A549 (cell line): ENCODE results near the gene AK8. TPM values are rescaled to one million over a fixed set of nuclear protein-coding genes. Genes with fewer than 3 reads are reported as not detected.
A peak's percentile ranks its signal among the peaks of the same experiment; 100 is the strongest.

Experiments
- ATAC-seq, 2 experiments: fragments of 200-7000 bp in 1 of 2; fragments of >200 bp in 1 of 2; cut with Nextera tagmentation in 1 of 2; cut with Tn5 transposase in 1 of 2; 3 replicates each; pipeline versions ENCODE4 v1.8.0 to v1.9.1; 2018 to 2020; ENCODE audit warnings: mild to moderate bottlenecking in 1 of 2, moderate library complexity in 1 of 2
- CTCF ChIA-PET: fragments of 300-600 bp; sonication (Branson Sonifier 250); formaldehyde crosslinking; extraction: SDS; loops from one replicate; lab custom pipeline; 2021; ENCODE audit warnings: antibody characterized with exemption, inconsistent platforms; lab: Yijun Ruan, JAX
- POLR2A ChIA-PET: fragments of 350-600 bp; formaldehyde crosslinking; extraction: SDS; loops from one replicate; lab custom pipeline; 2021; ENCODE audit warnings: antibody characterized with exemption, inconsistent platforms; lab: Yijun Ruan, JAX
- DNase-seq, 2 experiments: peaks; one replicate each; pipeline versions ENCODE4 v3.0.0 to v3.0.0-alpha.2; 2011 to 2016; ENCODE audit warnings: low read depth in 1 of 2, low spot score in 1 of 2
- FAIRE-seq: peaks from 2 replicates; lab custom pipeline; 2011; peaks lifted over from hg19 to GRCh38; lab: Jason Lieb, UNC
- H3K27ac ChIP-seq, 2 experiments: fragments of >200 bp; sonication (Bioruptor Twin); formaldehyde crosslinking; 3 replicates each; pipeline ENCODE4 v1.5.1; 2016 to 2017
- H3K4me1 ChIP-seq: fragments of >200 bp; sonication (Bioruptor Twin); formaldehyde crosslinking; 3 replicates; pipeline ENCODE4 v1.6.1; 2016
- H3K4me2 ChIP-seq: fragments of >200 bp; sonication (Bioruptor Twin); formaldehyde crosslinking; 3 replicates; pipeline ENCODE4 v1.6.1; 2016
- H3K4me3 ChIP-seq: fragments of >200 bp; sonication (Bioruptor Twin); formaldehyde crosslinking; 3 replicates; pipeline ENCODE4 v1.5.1; 2016
- H3K9me3 ChIP-seq: fragments of >200 bp; sonication (Bioruptor Twin); formaldehyde crosslinking; 3 replicates; pipeline ENCODE4 v1.6.1; 2016
- CBX2 ChIP-seq: fragments of 200-600 bp; sonication (generic); IDR thresholded peaks from 2 replicates; pipeline ENCODE4 v1.6.1; 2016; ENCODE audit warnings: low read depth, mild to moderate bottlenecking, borderline replicate concordance
- CEBPB ChIP-seq, 2 experiments: fragments of >200 bp in 1 of 2; sonication (Bioruptor Twin) in 1 of 2; formaldehyde crosslinking in 1 of 2; IDR thresholded peaks; 2 replicates each; pipeline ENCODE4 v1.6.1; 2012 to 2016
- EP300 ChIP-seq, 2 experiments: fragments of >200 bp; sonication (Bioruptor Twin); formaldehyde crosslinking; IDR thresholded peaks; 2 replicates in 1 of 2; 3 replicates in 1 of 2; pipeline ENCODE4 v1.6.1; 2016 to 2017
- FOSB ChIP-seq: fragments of 250-450 bp; sonication (Bioruptor Pico); IDR thresholded peaks from 2 replicates; pipeline ENCODE4 v1.5.0; 2020; ENCODE audit warnings: mild to moderate bottlenecking, moderate library complexity
- GATA3 ChIP-seq: IDR thresholded peaks from 2 replicates; pipeline ENCODE4 v1.6.1; 2012; ENCODE audit warnings: borderline replicate concordance
- HDAC2 ChIP-seq: fragments of 200-600 bp; sonication (generic); IDR thresholded peaks from 2 replicates; pipeline ENCODE4 v1.6.1; 2016
- HES2 ChIP-seq: fragments of >200 bp; sonication (Bioruptor Twin); formaldehyde crosslinking; IDR thresholded peaks from 2 replicates; pipeline ENCODE4 v1.6.1; 2016
- HEYL ChIP-seq: fragments of 250-450 bp; sonication (Bioruptor Pico); IDR thresholded peaks from 2 replicates; pipeline ENCODE4 v1.8.0; 2021; ENCODE audit warnings: mild to moderate bottlenecking, moderate library complexity
- HMGXB4 ChIP-seq: fragments of 250-450 bp; sonication (Bioruptor Pico); IDR thresholded peaks from 2 replicates; pipeline ENCODE4 v1.5.0; 2021; ENCODE audit warnings: mild to moderate bottlenecking, moderate library complexity, borderline replicate concordance
- HOXB13 ChIP-seq: fragments of 250-450 bp; sonication (Bioruptor Pico); IDR thresholded peaks from 2 replicates; pipeline ENCODE4 v1.5.0; 2020; ENCODE audit warnings: low read depth, mild to moderate bottlenecking, moderate library complexity
- JUN ChIP-seq, 2 experiments: fragments of >200 bp; sonication (Bioruptor Twin); formaldehyde crosslinking; IDR thresholded peaks; 2 replicates in 1 of 2; 3 replicates in 1 of 2; pipeline ENCODE4 v1.6.1; 2016 to 2017
- JUNB ChIP-seq: fragments of >200 bp; sonication (Bioruptor Twin); formaldehyde crosslinking; IDR thresholded peaks from 2 replicates; pipeline ENCODE4 v1.6.1; 2016
- MAX ChIP-seq: IDR thresholded peaks from 2 replicates; pipeline ENCODE4 v1.6.1; 2012
- MYC ChIP-seq: IDR thresholded peaks from 2 replicates; pipeline ENCODE4 v1.6.1; 2012; ENCODE audit warnings: mild to moderate bottlenecking, inconsistent platforms, low read length, improper control_type of control experiment, borderline replicate concordance
- PBX3 ChIP-seq: IDR thresholded peaks from 2 replicates; pipeline ENCODE4 v1.6.1; 2012
- POLR2A ChIP-seq: IDR thresholded peaks from 2 replicates; pipeline ENCODE4 v1.6.1; 2012; ENCODE audit warnings: mild to moderate bottlenecking, low read length
- POLR2AphosphoS2 ChIP-seq: conservative IDR thresholded peaks from 2 replicates; pipeline ENCODE4 v1.6.1; 2012; ENCODE audit warnings: low read length, improper control_type of control experiment, inconsistent platforms
- ZC3H11A ChIP-seq: fragments of 450-650 bp; IDR thresholded peaks from 2 replicates; pipeline ENCODE4 v1.6.1; 2014; ENCODE audit warnings: antibody characterized with exemption, mild to moderate bottlenecking
- WGBS: methylation state at CpG from one replicate; pipeline ENCODE4 v1.1.6; 2017; ENCODE audit errors: missing lambda C conversion rate; 5-methylcytosine and 5-hydroxymethylcytosine counted together
- polyA plus RNA-seq, 4 experiments: library from polyadenylated mRNA; depleted of rRNA in 3 of 4; stranded (reverse); fragments of >200 nt; fragmentation: RNase III in 1 of 4; extraction: RNeasy Plus Mini Kit Qiagen cat#74134 plus additional on column Dnase treatment in 1 of 4; gene quantifications; 2 replicates in 3 of 4; 3 replicates in 1 of 4; pipeline ENCODE4 v1.2.3, GENCODE V29; 2011 to 2017
- TF ChIP-seq, protein P1 (sequence below): IDR thresholded peaks from 2 replicates; pipeline ENCODE4 v1.6.1; 2012; ENCODE audit warnings: low read depth, borderline replicate concordance

AK8 gene
- polyA plus RNA-seq, 2 of the 4 experiments (the other 2 are of a cell fraction) = 0.61 to 0.63 TPM

DNA sequence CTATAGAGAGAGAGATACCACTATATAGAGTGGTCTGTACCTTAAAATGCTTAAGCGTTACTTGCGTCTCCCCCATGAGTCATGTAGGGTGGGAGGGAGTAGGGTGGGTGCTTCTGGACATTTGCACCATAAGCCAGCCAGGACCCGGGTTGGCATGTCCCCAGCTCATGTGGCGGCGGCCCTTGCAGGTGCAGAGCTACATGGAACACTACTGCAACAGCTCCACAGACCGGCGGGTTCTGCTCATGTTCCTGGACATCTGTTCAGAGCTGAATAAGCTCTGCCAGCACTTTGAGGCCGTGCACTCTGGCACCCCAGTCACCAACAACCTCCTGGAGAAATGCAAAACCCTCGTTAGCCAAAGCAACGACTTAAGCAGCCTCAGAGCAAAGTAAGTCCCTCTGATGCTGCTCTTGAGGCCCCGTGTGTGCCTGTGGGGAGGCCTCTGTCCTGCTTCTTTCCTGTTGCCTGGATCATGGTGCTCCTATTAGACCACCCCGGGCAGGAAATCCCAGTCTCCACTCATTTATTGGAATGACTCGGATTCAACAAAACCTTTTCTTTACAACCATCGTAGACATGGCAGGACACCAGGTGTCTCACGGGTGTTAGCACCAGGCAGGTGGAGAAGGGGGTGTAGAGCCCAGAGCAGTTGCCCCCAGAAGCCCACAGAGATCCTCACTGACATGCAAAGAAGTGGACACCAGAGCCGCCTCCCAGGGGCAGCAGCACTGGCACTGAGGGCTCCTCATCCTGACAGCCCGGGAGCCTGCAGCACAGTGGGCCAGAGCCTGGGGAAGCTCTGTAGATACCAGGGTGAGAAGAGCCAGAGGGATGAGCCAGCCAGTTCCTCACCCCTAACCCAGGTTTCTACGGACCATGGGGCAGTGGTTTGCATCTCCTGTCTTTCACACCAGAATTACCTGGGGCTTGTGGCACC lies 9.4 kb upstream of the AK8 start:
- Histone ChIP-seq H3K27ac (no peak overlapping the region), H3K4me2 (no peak overlapping the region), H3K9me3 (no peaks in the 10 kb centered on the region), H3K4me1 (no peaks in the 10 kb centered on the region), H3K4me3 (no peak overlapping the region)
- POLR2A ChIA-PET = no interaction called here
- WGBS = 75% methylated on average over 16 of the region's 18 CpGs
- FAIRE-seq (no peak), DNase-seq (no peak), ATAC-seq (peak; percentile 16 to 27; a peak in 3 of 6 replicates)
- CTCF ChIA-PET = interaction anchor here (1.0 to 13.9 kb wide), 2 partner anchors 14 to 48 kb away, joined by 3 to 145 read pairs; no protein-coding TSS in a partner anchor
- no peak for TF ChIP-seq POLR2A
- no peak for TF ChIP-seq HEYL
- TF ChIP-seq HMGXB4 = no peak
- no peak for TF ChIP-seq JUNB
- no peak for TF ChIP-seq JUN (IDR thresholded peaks at IDR 0.05)
- no peak for TF ChIP-seq MAX
- no peak for TF ChIP-seq MYC
- no peak for TF ChIP-seq POLR2AphosphoS2

DNA sequence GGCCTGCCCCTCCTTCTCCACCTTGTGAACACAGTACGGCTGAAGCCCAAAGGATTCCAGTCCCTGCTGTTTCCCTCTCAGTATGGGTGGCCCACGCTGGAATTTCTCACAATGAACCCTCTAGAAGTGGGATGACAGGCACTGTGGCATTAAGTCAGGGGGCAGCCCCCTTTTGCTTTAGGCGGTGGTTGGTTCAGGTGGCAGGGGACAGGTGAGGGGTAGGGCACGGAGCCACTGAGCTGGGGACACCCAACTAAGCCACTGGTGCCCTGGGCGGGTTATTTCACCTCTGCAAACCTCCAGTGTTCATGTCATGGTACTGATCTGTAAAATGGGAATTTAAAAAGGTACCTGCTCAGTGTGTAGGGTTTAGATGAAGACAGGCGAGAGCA lies 8.2 kb upstream of the AK8 start:
- CTCF ChIA-PET = interaction anchor here (13.9 kb wide), 1 partner anchor 15 kb away, joined by 145 read pairs; no protein-coding TSS in a partner anchor

More for the DNA sequence above, 8.2 kb upstream of the AK8 start:
- Histone ChIP-seq H3K9me3 (no peaks in the 10 kb centered on the region), H3K4me3 (no peak overlapping the region), H3K27ac (no peak overlapping the region), H3K4me2 (no peak overlapping the region), H3K4me1 (no peaks in the 10 kb centered on the region)
- TF ChIP-seq HOXB13 (CRISPR knock-in tag) = no peak
- TF ChIP-seq EP300 (IDR thresholded peaks at IDR 0.05) = no peak
- TF ChIP-seq HDAC2 = no peak
- TF ChIP-seq ZC3H11A = no peak
- TF ChIP-seq POLR2A = no peak
- TF ChIP-seq FOSB (CRISPR knock-in tag) = no peak
- TF ChIP-seq CEBPB (IDR thresholded peaks at IDR 0.05) = no peak
- TF ChIP-seq HES2 = no peak
- no peak for TF ChIP-seq PBX3
- TF ChIP-seq, protein P1, sequence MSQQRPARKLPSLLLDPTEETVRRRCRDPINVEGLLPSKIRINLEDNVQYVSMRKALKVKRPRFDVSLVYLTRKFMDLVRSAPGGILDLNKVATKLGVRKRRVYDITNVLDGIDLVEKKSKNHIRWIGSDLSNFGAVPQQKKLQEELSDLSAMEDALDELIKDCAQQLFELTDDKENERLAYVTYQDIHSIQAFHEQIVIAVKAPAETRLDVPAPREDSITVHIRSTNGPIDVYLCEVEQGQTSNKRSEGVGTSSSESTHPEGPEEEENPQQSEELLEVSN = no peak
- no peak for TF ChIP-seq CBX2
- TF ChIP-seq POLR2AphosphoS2 = no peak
- TF ChIP-seq GATA3 = no peak
- ATAC-seq (no peak), FAIRE-seq (no peak), DNase-seq (no peak)
- 77% methylated on average over 6 of the region's 6 CpGs for WGBS
- POLR2A ChIA-PET = no interaction called here
